HG02884 (cell line): ENCODE data around the gene ACADSB.

Source experiments
- ATAC-seq: cut with Tn5 transposase; IDR thresholded peaks from one replicate; pipeline ENCODE4 v1.9.1; 2021; ENCODE audit warnings: mild to moderate bottlenecking, moderate library complexity; ENCODE audit not compliant: unreplicated experiment

The ACADSB gene

GRCh38 chr10:123008355-123009104, at the start of gene ACADSB, which contains the start of gene IKZF5:
TSS of gene ACADSB (plus strand) at chr10:123009006. CDS start at chr10:123009030, 24 bp downstream.
TSS of gene IKZF5 (minus strand) at chr10:123008795. CDS start at chr10:122998625, 10,170 bp downstream.
- ATAC-seq, result peak; percentile 72

- no peak for ATAC-seq
These were observed 46.4 kb upstream of the ACADSB start for GRCh38 chr10:122962405-122962804.

DNA sequence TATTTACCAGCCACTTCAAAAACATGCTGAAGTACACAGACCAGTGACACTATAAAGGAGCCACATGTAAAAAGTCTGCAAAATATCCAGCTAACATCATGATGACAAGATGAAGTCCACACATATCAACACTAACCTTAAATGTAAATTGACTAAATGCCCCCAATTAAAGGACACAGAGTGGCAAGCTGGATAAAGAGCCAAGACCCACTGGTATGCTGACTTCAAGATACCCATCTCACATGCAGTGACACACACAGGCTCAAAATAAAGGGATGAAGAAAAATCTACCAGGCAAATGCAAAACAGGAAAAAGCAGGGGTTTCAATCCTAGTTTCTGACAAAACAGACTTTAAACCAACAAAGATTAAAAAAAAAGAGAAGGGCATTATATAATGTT, 41.9 kb upstream of the ACADSB start:
- no peak for ATAC-seq

DNA sequence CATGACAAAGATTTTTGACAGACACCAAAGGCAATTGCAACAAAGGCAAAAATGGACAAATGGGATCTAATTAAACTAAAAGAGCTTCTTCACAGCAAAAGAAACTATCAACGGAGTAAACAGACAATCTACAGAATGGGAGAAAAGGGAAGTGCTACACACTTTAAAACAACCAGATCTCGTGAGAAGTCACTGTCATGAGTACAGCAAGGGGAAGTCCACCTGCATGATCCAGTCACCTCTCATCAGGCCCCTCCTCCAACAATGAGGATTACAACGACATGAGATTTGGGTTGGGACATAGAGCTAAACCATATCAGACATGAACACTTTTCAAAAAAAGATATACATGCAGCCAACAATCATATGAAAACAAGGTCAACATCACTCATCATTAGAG, 40.1 kb upstream of the ACADSB start:
- ATAC-seq, result no peak

GRCh38 chr10:122974023-122974422, 34.8 kb upstream of the ACADSB start:
- no peak for ATAC-seq

DNA sequence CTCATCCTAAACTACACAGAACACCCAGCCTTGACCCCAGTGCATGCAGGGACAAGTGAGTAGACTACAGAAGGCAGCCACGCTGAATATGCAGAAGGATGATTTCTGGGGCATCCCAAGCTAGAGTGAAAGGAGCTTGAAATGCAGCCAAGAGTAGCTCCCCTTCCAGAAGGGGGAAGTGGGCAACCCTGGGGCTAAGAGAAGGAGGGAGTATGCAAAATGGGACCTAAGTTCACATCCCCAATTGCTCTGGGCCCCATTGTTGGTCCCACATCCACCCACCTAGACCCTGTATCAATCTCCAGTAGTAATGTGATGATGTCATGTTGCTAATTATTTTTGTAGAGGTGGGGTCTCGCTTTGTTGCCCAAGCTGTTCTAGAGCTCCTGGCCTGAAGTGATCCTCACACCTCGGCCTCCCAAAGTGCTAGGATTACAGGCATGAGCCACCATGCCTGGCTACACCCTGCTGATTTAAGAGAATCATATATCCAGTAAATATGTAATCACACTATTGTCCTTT, 34.2 kb upstream of the ACADSB start:
- ATAC-seq, result no peak

- ATAC-seq, result peak; percentile 93
These were observed 28.4 kb upstream of the ACADSB start, which contains the start of gene PSTK for GRCh38 chr10:122980209-122981065. TSS of gene PSTK (plus strand) at chr10:122980401. CDS start at chr10:122980480, 79 bp downstream.

- no peak for ATAC-seq
These were observed 27.7 kb upstream of the ACADSB start for GRCh38 chr10:122981066-122981464.

DNA sequence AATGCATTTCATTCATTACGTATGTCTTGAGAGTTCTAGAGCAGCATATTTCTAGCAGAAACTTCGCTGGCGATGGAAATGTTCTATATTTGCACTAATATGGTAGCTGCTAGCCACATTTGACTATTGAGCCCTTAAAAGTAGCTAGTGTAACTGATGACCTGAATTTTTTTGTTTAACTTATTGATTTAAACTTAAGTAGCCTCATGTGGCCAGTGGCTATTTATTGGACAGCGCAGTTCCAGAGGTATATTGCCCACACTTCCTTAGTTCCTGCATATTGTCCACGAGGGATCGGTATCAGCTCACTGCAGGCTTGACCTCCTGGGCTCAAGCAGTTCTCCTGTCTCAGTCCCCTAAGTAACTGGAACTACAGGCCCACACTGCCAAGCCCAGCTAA, 24.9 kb upstream of the ACADSB start:
- ATAC-seq, result no peak

- no peak for ATAC-seq
These were observed 24.1 kb upstream of the ACADSB start for GRCh38 chr10:122984708-122985107.

- ATAC-seq, result no peak
These were observed 22.5 kb upstream of the ACADSB start for GRCh38 chr10:122986335-122986734.

DNA sequence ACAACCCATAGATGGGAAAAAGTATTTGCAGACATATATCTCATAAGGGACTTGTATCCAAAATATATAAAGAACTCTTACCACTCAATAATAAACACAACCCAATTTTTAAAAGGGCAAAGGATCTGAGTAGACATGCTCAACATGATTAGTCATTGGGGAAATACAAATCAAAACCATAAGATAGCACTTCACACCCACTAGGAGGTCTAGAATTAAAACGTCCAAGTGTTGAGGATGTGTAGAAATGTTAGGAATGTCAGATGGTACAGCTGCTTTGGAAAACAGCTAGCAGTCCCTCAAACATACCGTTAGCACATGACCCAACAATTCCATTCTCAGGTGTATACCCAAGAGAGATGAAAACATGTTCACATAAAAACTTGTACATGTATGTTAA, 20.3 kb upstream of the ACADSB start:
- ATAC-seq, result no peak

DNA sequence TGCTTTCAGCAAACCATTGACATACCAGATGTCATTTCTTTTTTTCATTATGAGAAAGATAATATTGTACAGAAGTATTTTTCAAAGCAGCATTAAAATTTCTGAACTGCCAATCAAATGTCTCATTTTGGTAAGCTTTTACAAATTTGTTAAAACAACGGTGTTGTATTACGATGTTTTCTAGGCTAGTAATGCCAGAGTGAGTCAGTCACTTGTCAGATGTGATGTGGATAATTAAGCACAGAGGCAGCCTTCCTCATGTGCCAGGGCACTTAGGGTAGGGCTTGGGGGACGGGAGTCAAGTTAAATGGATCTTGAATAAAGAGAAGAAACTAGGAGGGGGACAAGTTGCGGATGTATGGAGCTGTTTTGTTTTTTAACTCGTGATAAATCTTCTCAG, 18.5 kb upstream of the ACADSB start:
- no peak for ATAC-seq

GRCh38 chr10:122992031-122992585, 16.7 kb upstream of the ACADSB start:
- ATAC-seq, result no peak

DNA sequence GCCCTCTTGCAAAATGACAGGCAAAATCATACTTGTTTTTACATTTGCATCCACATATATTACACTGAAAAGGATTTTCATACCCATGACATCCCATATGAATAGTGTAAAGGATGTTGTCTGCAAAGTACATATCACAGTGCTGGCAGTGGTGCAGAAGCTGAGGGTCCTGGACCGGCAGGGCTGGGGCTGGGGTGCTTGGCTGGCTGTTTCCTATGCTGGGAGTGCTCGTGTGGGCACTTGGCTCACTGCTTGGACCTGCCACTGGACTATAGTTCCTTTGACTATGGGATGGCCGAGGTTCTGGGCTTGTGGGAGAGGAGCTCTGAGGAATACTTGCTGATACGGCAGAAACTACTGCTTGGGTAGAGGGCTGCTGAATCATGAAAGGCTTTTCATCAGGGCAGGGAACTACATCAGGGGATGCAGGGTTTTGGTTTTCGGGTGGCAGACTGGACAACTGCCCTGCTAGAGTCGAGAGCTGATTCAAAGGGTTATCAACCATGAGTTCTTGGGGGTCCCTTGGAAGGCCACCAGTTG, 14.9 kb upstream of the ACADSB start:
- no peak for ATAC-seq

DNA sequence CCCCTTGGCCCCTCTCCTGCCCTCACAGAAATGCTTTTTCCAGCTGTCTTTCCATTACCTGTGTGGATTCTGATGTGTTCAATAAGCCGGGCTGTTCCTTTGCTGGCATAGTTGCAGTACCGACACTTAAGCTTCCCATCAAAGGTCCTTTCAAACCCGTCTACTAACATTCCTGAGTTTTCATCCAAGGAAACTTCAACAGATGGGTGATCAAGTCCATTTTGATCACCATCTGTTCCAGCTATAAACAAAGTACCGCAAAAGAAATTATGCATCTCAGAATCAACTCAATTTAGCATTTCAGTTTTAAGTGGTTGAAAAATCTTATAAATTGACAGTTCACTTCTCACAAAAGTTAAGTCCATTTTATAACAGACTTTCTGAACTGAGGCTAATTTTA, 12.9 kb upstream of the ACADSB start:
- ATAC-seq, result no peak

- ATAC-seq, result no peak
These were observed 10.9 kb upstream of the ACADSB start for GRCh38 chr10:122997864-122998263.

DNA sequence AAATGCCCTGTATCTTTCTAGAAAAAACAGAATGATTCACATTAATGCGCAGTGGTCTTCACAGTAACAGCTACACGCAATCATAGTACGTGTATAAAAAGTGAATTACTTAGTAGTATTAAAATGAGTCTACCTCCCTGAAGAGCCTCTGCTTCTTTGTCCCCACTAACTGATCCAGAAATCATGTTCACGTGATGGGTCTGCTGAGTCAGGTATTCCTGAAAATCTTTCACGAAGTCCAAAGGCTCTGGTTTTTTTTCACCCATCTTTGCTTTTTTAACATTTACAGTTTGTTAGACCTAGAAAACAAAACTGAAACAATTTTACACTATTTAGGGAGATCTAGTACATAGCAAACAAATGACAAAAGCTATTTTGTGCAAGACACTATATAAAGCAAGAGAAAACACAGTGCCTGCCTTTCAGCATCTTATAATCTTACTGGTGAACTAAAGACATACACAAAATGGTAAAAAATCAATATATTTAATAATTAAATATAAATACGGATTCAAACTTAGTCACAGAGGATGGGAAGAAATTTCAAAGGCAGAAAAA, 10.4 kb upstream of the ACADSB start:
- ATAC-seq, result no peak

GRCh38 chr10:122998934-122999333, 9.9 kb upstream of the ACADSB start:
- ATAC-seq, result no peak

- ATAC-seq, result no peak
These were observed 9.5 kb upstream of the ACADSB start for GRCh38 chr10:122999347-122999746.

GRCh38 chr10:123000155-123000554, 8.7 kb upstream of the ACADSB start:
- no peak for ATAC-seq
